Transverse colon (tissue), 4 donors: Measurements from ENCODE around the gene LTBP4. TPM values are rescaled to one million over a fixed set of nuclear protein-coding genes. Genes with fewer than 3 reads are reported as not detected.
A peak's percentile ranks its signal among the peaks of the same experiment; 100 is the strongest.

ENCODE experiments used
- DNase-seq: peaks from one replicate; pipeline ENCODE4 v3.0.0-alpha.2; 2019
- H3K27ac ChIP-seq, 4 donors: fragments of 200-600 bp; sonication (generic); 2 replicates each; pipeline ENCODE4 v1.5.1; 2016 to 2018; ENCODE audit warnings: inconsistent platforms in 4 of 4
- H3K27me3 ChIP-seq: fragments of 200-600 bp; sonication (generic); 2 replicates; pipeline ENCODE4 v1.5.1; 2017; ENCODE audit warnings: inconsistent platforms
- H3K36me3 ChIP-seq, 4 donors: fragments of 200-600 bp; sonication (generic); 2 replicates each; pipeline ENCODE4 v1.5.1; 2017 to 2019; ENCODE audit warnings: inconsistent platforms in 4 of 4
- H3K4me1 ChIP-seq, 4 donors: fragments of 200-600 bp; sonication (generic); 2 replicates each; pipeline ENCODE4 v1.5.1; 2017 to 2020; ENCODE audit warnings: inconsistent platforms in 4 of 4
- H3K4me3 ChIP-seq, 4 donors: fragments of 200-600 bp; sonication (generic); 1 replicate in 1 of 4; 2 replicates in 3 of 4; pipeline versions ENCODE4 v1.5.1 to v1.6.1; 2017 to 2019; ENCODE audit warnings: inconsistent platforms in 4 of 4
- H3K9me3 ChIP-seq, 2 donors: fragments of 200-600 bp; sonication (generic); 2 replicates each; pipeline ENCODE4 v1.5.1; 2017 to 2019; ENCODE audit warnings: inconsistent platforms in 2 of 2
- EP300 ChIP-seq: sonication (generic); formaldehyde crosslinking; IDR thresholded peaks from one replicate; pipeline ENCODE4 v1.6.1; 2017; ENCODE audit warnings: antibody characterized with exemption, low read depth
- POLR2A ChIP-seq: fragments of 450-650 bp; IDR thresholded peaks from one replicate; pipeline ENCODE4 v1.6.1; 2016; ENCODE audit warnings: antibody characterized with exemption, mild to moderate bottlenecking, moderate library complexity
- POLR2AphosphoS5 ChIP-seq, 3 donors: sonication (generic); formaldehyde crosslinking; IDR thresholded peaks; one replicate each; pipeline ENCODE4 v1.6.1; 2016; ENCODE audit warnings: antibody characterized with exemption in 3 of 3
- WGBS, 2 donors: methylation state at CpG; one replicate each; pipeline ENCODE4 v1.1.5; 2018; ENCODE audit warnings: low coverage in 1 of 2; 5-methylcytosine and 5-hydroxymethylcytosine counted together
- in situ Hi-C, 4 donors: fragments of 200-750 bp; cut with MboI; loops; one replicate each; pipeline versions ENCODE4 v1.15.0 to v1.15.1; 2017; ENCODE audit warnings: low sequenced_read_pairs in 3 of 4, low pct_ligation_motif_present in 1 of 4, low pct_unique_long_range_greater_than_20kb in 1 of 4
- intact Hi-C: fragments of 100-400 bp; cut with DNase I; formaldehyde crosslinking; loops from one replicate; pipeline ENCODE4 v1.15.1; 2023; ENCODE audit warnings: low total_unique reads
- total RNA-seq, 4 donors: library from RNA; depleted of rRNA; stranded (reverse); fragments of >200 nt; gene quantifications; one replicate each; pipeline ENCODE4 v1.1.0, GENCODE V29; 2016
- TF ChIP-seq, protein P1 (sequence below), 5 experiments: fragments of 200-600 bp in 3 of 5; fragments of 450-650 bp in 2 of 5; sonication (generic) in 3 of 5; IDR thresholded peaks; 1 replicate in 2 of 5; 2 replicates in 3 of 5; pipeline ENCODE4 v1.5.1; 2016 to 2017; ENCODE audit warnings: antibody characterized with exemption in 5 of 5, inconsistent platforms in 3 of 5, mild to moderate bottlenecking in 2 of 5, moderate library complexity in 1 of 5

Gene LTBP4
- total RNA-seq, 4 donors from 2014 or later: 122 to 477 (median 253) TPM

GRCh38 chr19:40603389-40604170, 2.4 kb downstream of the LTBP4 start:
- Histone ChIP-seq H3K9me3 (no peaks in the 10 kb centered on the region), H3K27me3 (peaks cover 29% of the 10 kb centered on the region), H3K36me3 (no peaks in the 10 kb centered on the region), H3K4me1 (peaks cover 48 to 95% (median 84%) of the 10 kb centered on the region in 4 donors), H3K4me3 (peak overlapping the region; percentile 20 to 51 (median 32)), H3K27ac (peak overlapping the region; percentile 90 to 96 (median 91))
- intact Hi-C loops (no loop called here), in situ Hi-C loops (no loop called here)
- TF ChIP-seq, protein P1, sequence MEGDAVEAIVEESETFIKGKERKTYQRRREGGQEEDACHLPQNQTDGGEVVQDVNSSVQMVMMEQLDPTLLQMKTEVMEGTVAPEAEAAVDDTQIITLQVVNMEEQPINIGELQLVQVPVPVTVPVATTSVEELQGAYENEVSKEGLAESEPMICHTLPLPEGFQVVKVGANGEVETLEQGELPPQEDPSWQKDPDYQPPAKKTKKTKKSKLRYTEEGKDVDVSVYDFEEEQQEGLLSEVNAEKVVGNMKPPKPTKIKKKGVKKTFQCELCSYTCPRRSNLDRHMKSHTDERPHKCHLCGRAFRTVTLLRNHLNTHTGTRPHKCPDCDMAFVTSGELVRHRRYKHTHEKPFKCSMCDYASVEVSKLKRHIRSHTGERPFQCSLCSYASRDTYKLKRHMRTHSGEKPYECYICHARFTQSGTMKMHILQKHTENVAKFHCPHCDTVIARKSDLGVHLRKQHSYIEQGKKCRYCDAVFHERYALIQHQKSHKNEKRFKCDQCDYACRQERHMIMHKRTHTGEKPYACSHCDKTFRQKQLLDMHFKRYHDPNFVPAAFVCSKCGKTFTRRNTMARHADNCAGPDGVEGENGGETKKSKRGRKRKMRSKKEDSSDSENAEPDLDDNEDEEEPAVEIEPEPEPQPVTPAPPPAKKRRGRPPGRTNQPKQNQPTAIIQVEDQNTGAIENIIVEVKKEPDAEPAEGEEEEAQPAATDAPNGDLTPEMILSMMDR (IDR thresholded peaks at IDR 0.05): no peak
- TF ChIP-seq POLR2A (peak; percentile 61), EP300 (peak; percentile 83), POLR2AphosphoS5 (IDR thresholded peaks at IDR 0.05) (peak in 2 of 3 donors; percentile 91)
- DNase-seq: peak; percentile 100
- 1% methylated on average over 43 of the region's 43 CpGs; no CpG with 5 or more reads in 1 of the 2 donors for WGBS, 2 donors

GRCh38 chr19:40604171-40604646, 3.0 kb downstream of the LTBP4 start:
- in situ Hi-C loops (no loop called here), intact Hi-C loops (no loop called here)
- Histone ChIP-seq H3K36me3 (no peaks in the 10 kb centered on the region), H3K27me3 (peaks cover 24% of the 10 kb centered on the region), H3K4me3 (peak overlapping the region in 2 of 4 donors; percentile 43 to 51), H3K27ac (peak overlapping the region; percentile 90 to 96 (median 91)), H3K4me1 (peaks cover 47 to 95% (median 87%) of the 10 kb centered on the region in 4 donors), H3K9me3 (no peaks in the 10 kb centered on the region)
- 0 to 7% methylated on average over 13 to 18 of the region's 18 CpGs for WGBS, 2 donors
- no peak for DNase-seq
- TF ChIP-seq POLR2AphosphoS5 (IDR thresholded peaks at IDR 0.05) (no peak), POLR2A (no peak), EP300 (no peak)
- TF ChIP-seq, protein P1 (IDR thresholded peaks at IDR 0.05): no peak

DNA sequence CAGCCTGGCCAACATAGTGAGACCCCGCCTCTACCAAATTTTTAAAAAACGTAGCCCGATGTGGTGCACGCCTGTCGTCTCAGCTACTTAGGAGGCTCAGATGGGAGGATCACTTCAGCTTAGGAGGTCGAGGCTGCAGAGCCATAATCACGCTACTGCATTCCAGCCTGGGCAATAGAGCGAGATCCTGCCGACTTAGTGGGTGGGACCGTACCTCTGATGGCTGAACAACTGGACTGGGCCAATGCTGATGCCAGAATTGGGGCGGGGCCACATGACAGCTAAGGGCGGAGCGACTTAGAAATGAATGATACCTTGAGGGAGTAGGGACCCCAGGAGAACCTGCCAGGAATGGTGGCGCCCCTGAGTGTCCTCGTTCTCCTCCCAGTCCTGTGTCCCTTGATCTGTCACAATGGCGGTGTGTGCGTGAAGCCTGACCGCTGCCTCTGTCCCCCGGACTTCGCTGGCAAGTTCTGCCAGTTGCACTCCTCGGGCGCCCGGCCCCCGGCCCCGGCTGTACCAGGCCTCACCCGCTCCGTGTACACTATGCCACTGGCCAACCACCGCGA, 3.6 kb downstream of the LTBP4 start:
- Histone ChIP-seq H3K9me3 (no peaks in the 10 kb centered on the region), H3K36me3 (no peaks in the 10 kb centered on the region), H3K4me3 (peak overlapping the region in 3 of 4 donors; percentile 28 to 51 (median 47)), H3K27ac (peak overlapping the region; percentile 90 to 96 (median 91)), H3K27me3 (peaks cover 19% of the 10 kb centered on the region), H3K4me1 (peaks cover 44 to 94% (median 88%) of the 10 kb centered on the region in 4 donors)
- intact Hi-C loops: no loop called here
- TF ChIP-seq, protein P1 (IDR thresholded peaks at IDR 0.05): no peak
- TF ChIP-seq POLR2AphosphoS5 (IDR thresholded peaks at IDR 0.05) (no peak), POLR2A (no peak), EP300 (no peak)
- peak; percentile 76 for DNase-seq
- in situ Hi-C loops: no loop called here
- 17 to 20% methylated on average over 2 to 27 of the region's 29 CpGs for WGBS, 2 donors

- intact Hi-C loops: no loop called here
- Histone ChIP-seq H3K9me3 (no peaks in the 10 kb centered on the region), H3K36me3 (no peaks in the 10 kb centered on the region), H3K4me1 (peaks cover 42 to 93% (median 87%) of the 10 kb centered on the region in 4 donors), H3K4me3 (peak overlapping the region; percentile 24 to 51 (median 38)), H3K27ac (peak overlapping the region; percentile 90 to 96 (median 91)), H3K27me3 (peaks cover 12% of the 10 kb centered on the region)
- DNase-seq: peak; percentile 93
- TF ChIP-seq, protein P1 (IDR thresholded peaks at IDR 0.05): peak in 2 of 5 experiments; percentile 22 to 43
- TF ChIP-seq EP300 (peak; percentile 34), POLR2A (peak; percentile 88), POLR2AphosphoS5 (IDR thresholded peaks at IDR 0.05) (peak; percentile 77 to 89 (median 78))
- 3% methylated on average over 37 of the region's 71 CpGs; no CpG with 5 or more reads in 1 of the 2 donors for WGBS, 2 donors
- in situ Hi-C loops: no loop called here
These were observed 4.2 kb downstream of the LTBP4 start for GRCh38 chr19:40605216-40605971.
